Glutamatergic neuron (in vitro differentiated cells): ENCODE measurements around the gene USH2A. TPM values are rescaled to one million over a fixed set of nuclear protein-coding genes. Genes with fewer than 3 reads are reported as not detected.
"Not testable (repeated sequence)": the region's sequence is repeated elsewhere in the genome, so short reads cannot be mapped to it uniquely, and the experiment has no call there.

ENCODE experiments used
- DNase-seq: peaks from one replicate; pipeline ENCODE4 v3.0.0; 2022
- H3K27ac Mint-ChIP-seq: one replicate; pipeline ENCODE4 v1.8.0; 2020; ENCODE audit warnings: mild to moderate bottlenecking, mixed read lengths, inconsistent platforms; ENCODE audit not compliant: unreplicated experiment
- H3K27me3 Mint-ChIP-seq: one replicate; pipeline ENCODE4 v1.8.0; 2020; ENCODE audit warnings: mild to moderate bottlenecking, moderate library complexity, mixed read lengths, inconsistent platforms; ENCODE audit not compliant: unreplicated experiment
- H3K36me3 Mint-ChIP-seq: one replicate; pipeline ENCODE4 v1.8.0; 2020; ENCODE audit warnings: mild to moderate bottlenecking, mixed read lengths, inconsistent platforms; ENCODE audit not compliant: unreplicated experiment
- H3K4me1 Mint-ChIP-seq: one replicate; pipeline ENCODE4 v1.8.0; 2020; ENCODE audit warnings: mild to moderate bottlenecking, low read depth, mixed read lengths, inconsistent platforms; ENCODE audit not compliant: unreplicated experiment
- H3K4me3 Mint-ChIP-seq: one replicate; pipeline ENCODE4 v1.8.0; 2020; ENCODE audit warnings: mild to moderate bottlenecking, mixed read lengths, inconsistent platforms; ENCODE audit not compliant: unreplicated experiment
- H3K9me3 Mint-ChIP-seq: one replicate; pipeline ENCODE4 v1.8.0; 2020; ENCODE audit warnings: mild to moderate bottlenecking, moderate library complexity, mixed read lengths, inconsistent platforms; ENCODE audit not compliant: unreplicated experiment
- CTCF ChIP-seq: fragments of 200-600 bp; sonication (generic); IDR thresholded peaks from one replicate; pipeline ENCODE4 v1.5.0; 2021; ENCODE audit not compliant: partially characterized antibody, unreplicated experiment
- total RNA-seq: library from RNA; stranded (reverse); fragmentation: NEBNext Ultra II Directional; extraction: Animal tissue kit (Norgen Biotek cat#: 25700); gene quantifications from one replicate; pipeline ENCODE4 v1.2.1, GENCODE V29; 2021; ENCODE audit not compliant: unreplicated experiment

USH2A gene
- total RNA-seq, 1 donor from 2014 or later: not detected

GRCh38 chr1:216024546-216024945, 398.7 kb downstream of the USH2A start:
- no peak for TF ChIP-seq CTCF
- Mint-ChIP-seq H3K36me3 (no peaks in the 10 kb centered on the region), H3K4me3 (no peak overlapping the region), H3K27me3 (no peaks in the 10 kb centered on the region), H3K4me1 (no peaks in the 10 kb centered on the region), H3K9me3 (no peaks in the 10 kb centered on the region), H3K27ac (no peak overlapping the region)
- DNase-seq: no peak

- Mint-ChIP-seq H3K27me3 (no peaks in the 10 kb centered on the region), H3K36me3 (no peaks in the 10 kb centered on the region), H3K4me3 (no peak overlapping the region), H3K9me3 (no peaks in the 10 kb centered on the region), H3K27ac (no peak overlapping the region), H3K4me1 (no peaks in the 10 kb centered on the region)
- no peak for TF ChIP-seq CTCF
- no peak for DNase-seq
Measured at GRCh38 chr1:216020743-216021345, 402.4 kb downstream of the USH2A start.

- DNase-seq: no peak
- H3K4me3 Mint-ChIP-seq: no peak overlapping the region
- no peaks in the 10 kb centered on the region for H3K4me1 Mint-ChIP-seq
- no peak for TF ChIP-seq CTCF
- H3K36me3 Mint-ChIP-seq: no peaks in the 10 kb centered on the region
- no peaks in the 10 kb centered on the region for H3K9me3 Mint-ChIP-seq
- H3K27me3 Mint-ChIP-seq: no peaks in the 10 kb centered on the region
- no peak overlapping the region for H3K27ac Mint-ChIP-seq
Measured at GRCh38 chr1:216015116-216015515, 408.1 kb downstream of the USH2A start.

- H3K27ac Mint-ChIP-seq: no peak overlapping the region
Measured at GRCh38 chr1:216014086-216014485, 409.2 kb downstream of the USH2A start.

GRCh38 chr1:216009456-216009855, 413.8 kb downstream of the USH2A start:
- H3K27ac Mint-ChIP-seq, H3K36me3 Mint-ChIP-seq, H3K4me1 Mint-ChIP-seq, DNase-seq, H3K27me3 Mint-ChIP-seq, H3K9me3 Mint-ChIP-seq, H3K4me3 Mint-ChIP-seq: not testable (repeated sequence)

More at GRCh38 chr1:216014086-216014485, 409.2 kb downstream of the USH2A start:
- no peak for TF ChIP-seq CTCF
- no peaks in the 10 kb centered on the region for H3K4me1 Mint-ChIP-seq
- peaks cover 6% of the 10 kb centered on the region for H3K36me3 Mint-ChIP-seq
- DNase-seq: no peak
- no peak overlapping the region for H3K4me3 Mint-ChIP-seq
- H3K27me3 Mint-ChIP-seq: no peaks in the 10 kb centered on the region
- H3K9me3 Mint-ChIP-seq: peaks cover 2% of the 10 kb centered on the region
